GM21717 (cell line): ENCODE results near the gene ELMO1.
A peak's percentile ranks its signal among the peaks of the same experiment; 100 is the strongest.

Source experiments
- ATAC-seq: cut with Tn5 transposase; IDR thresholded peaks from one replicate; pipeline ENCODE4 v1.9.1; 2021; ENCODE audit warnings: mild to moderate bottlenecking, moderate library complexity; ENCODE audit not compliant: unreplicated experiment

Gene ELMO1

DNA sequence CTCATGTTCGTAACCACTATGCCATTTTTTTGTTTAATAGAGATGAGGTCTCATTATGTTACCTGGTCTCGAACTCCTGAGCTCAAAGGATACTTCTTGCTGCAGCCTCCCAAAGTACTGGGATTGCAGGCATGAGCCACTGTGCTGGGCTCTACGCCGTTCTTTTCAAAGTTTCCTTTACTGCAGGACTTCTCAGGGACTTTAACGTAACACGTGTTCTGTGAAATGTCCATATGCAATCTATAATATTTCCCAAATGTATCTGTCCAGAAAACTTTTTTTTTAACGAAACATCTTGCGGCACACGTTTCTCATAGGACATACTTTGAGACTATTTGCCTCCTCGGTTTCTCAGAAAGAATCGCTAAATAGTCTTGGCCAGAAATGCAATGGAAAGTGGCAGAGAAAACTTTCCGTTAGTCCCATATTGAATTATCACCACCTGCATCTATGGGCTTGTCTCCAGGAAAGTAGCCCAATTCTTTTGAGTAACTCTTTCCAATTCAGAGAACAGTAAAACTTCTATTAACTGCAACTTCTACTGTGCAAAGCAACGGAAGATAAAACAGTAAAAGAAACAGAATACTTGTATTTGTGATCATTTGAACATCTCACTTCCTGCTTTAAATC is 96.3 kb downstream of the ELMO1 start:
- ATAC-seq: no peak

DNA sequence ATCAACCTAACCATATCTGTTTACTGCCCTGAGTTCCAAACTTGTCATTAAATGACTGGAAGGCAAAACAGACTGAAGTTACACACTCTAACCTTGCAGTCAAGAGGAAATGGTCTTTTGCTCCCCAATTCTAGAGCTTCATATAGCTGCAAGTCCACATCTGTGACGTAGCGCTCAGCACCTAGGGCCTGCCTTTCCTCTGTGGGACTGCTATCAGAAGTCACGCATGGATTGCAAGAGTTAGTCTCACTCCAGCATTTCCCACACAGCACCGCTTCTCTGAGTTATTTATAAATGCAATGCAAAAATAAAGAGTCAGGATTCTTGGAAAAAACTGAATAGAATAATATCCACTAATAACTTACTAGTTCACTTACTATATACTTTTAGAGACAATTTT is 96.9 kb downstream of the ELMO1 start:
- no peak for ATAC-seq

DNA sequence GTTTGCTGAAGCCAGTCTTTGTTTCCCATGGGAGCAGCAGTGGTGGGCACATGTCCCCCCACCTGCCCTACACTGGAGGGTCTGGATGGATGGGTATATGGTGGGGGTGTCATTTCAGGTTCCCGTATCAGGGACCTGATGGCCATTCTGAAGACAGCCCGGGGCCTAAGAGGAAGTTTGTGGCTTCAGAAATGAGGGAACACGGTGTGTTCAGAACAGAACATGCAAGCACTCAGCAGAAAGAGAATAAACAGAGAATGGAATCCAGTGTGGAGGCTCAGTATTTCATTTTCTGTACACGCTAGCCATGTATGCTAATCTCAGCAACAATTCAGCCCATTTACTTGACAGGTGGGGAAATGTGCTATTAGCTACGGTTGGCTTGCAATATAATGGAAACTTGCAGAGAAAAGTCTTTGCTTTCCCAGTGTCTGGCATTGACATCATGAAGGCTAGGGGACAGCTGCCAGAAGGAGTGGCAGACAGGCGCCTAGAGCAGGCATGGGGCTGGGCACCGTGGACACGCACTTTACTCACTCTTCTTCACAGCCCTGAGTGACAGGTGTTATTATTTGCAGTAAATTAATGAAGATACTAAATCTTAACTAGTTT is 98.6 kb downstream of the ELMO1 start:
- no peak for ATAC-seq

DNA sequence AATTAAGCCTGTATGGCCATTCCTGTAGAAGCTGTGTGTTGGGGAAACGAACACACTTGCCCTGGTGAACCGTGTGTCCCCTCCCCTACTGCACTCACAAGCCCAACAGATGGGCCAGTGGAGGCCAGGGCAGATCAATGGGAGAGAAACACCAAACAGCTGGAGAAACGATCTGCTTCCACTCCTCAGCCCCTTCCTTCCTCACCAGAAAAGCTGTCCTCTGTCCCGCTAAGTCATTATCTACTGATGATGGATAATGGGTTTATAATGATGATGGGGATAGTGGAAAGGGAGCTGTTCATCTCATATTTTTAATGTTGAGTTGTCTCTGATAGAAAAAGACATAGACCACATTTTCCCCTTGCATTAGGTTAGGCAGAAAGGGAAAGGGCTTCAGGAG is 99.7 kb downstream of the ELMO1 start:
- ATAC-seq: no peak

DNA sequence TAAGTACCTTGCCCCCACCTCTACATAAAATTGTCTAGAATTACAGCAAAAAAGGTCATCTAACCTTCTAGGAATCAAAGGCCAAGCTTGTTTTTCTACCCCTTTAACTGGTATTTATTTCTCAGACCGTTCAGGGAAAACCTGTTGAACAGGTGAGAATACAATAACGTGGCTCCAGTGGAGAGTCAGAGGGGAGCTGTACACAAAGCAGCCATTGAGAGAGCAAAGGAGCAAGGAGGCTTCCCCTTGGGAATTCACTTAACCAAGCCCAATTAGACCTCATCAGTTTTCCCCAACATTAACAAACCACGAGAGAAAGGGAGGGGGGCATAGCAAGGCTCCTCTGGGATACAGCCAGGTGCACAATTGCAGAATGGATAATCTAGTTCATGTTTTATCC is 101.9 kb downstream of the ELMO1 start:
- no peak for ATAC-seq

DNA sequence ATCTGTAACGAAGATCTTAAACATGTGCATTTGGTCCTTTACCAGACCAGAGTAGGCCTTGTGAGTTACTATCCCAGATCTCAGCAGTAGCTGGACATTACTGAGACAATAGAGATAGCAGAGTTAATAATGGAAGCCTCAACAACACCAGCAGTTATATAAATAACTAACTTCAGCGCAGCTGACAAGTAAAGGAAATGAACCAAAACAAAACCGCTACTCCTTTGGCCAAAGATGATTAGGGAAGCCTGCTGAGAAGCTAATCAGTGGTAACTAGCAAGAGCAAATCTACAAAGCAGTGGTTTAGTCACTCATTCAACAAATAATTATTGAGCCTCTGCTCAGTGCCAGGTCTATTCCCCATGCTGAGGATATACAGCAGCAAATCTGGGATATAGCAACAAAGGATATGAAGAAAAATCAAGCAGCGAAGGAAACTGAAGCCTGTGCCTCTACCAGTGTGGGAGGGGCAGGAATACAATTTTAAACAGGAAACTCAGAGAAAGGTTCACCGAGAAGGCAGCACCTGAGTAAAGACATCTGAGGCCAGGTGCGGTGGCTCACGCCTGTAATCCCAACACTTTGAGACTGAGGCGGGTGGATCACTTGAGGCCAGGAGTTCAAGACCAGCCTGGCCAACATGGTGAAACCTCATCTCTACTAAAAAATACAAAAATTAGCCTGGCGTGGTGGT is 103.6 kb downstream of the ELMO1 start:
- ATAC-seq: no peak

DNA sequence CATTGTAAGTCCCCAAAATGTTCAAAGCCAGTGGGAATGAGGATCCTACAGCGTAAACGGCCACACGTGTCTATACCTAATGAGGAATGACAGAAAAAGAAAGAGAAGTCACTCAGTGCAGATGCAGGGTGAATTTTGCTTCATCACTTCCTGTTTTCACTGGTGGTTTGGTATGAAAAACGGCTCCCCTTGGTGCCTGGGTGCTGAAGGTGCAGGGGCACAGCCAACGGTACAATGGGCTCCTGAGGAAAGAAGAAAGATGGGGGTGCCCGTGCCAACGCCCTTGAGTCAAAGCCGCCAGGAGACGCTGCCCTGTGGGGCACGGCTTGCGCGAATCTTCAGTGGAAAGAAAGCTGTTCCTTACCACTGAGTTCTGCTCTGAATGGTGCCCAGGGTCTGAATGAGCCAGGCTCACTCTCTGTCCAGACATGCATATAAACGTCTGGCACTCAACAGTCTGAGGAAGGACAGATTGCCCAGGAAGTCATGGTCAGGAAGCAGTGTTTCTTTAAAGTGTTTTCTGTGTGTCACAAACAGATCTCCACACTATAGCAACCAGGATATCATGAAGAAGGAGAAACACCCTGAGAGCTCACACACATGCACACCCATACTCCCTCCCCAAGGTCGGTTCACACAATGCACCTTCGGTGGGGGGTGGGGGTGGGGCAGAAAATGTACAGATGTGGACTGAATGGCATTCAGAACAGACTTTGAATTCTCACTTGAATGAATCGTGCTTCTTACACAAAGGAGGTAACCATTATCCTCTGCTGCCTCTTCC is 105.8 kb downstream of the ELMO1 start:
- peak; percentile 64 for ATAC-seq

DNA sequence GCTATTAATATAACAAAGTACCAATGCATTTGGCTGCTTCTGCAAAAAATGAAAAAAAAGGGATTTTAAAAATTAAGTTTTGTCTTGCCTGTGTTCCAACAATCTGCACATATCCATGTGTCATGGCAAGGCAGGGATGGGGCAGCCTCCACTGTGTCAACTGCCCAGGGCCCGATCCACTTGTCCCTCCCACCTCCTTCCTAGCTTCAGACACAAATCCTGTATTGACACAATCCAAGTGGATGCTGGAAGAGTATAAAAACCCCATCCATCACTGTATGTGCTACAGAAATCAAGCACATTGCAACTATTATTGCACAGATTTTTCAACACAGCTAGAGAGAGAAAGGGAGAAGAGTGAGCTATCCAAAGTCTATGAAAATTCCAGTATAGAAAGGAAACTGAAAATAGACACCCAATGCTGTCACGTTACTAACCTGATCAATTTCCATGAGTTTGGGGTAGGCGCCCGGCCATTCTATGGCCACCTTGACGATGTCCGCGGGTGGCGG is 106.4 kb downstream of the ELMO1 start:
- no peak for ATAC-seq

DNA sequence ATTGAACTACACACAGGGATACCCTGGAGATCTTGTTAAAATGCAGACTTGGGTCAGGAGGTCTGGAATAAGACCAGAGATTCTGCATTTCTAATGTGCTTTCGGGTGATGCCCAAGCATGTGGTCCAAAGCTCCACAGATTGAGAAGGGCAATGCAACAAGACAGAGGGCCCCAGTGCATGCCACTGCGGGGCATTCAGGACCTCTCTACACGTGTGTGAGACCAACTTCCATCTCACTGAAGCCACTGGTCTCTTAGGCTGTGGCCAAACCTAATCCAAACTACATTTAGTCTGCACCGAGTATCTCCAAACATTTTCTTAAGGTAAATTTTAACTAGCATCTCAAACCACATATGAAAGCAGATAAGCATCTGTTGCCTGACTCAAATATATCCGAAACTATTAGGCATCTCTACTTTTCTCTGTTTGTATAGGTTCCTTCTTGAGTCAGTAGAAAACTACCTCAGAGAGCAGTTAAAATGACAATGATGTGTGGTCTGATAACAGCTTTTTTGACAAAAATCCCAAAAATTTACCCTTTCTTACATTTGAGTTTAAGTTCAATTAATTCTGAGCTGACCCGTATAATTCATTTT is 107.5 kb downstream of the ELMO1 start:
- ATAC-seq: peak; percentile 32

DNA sequence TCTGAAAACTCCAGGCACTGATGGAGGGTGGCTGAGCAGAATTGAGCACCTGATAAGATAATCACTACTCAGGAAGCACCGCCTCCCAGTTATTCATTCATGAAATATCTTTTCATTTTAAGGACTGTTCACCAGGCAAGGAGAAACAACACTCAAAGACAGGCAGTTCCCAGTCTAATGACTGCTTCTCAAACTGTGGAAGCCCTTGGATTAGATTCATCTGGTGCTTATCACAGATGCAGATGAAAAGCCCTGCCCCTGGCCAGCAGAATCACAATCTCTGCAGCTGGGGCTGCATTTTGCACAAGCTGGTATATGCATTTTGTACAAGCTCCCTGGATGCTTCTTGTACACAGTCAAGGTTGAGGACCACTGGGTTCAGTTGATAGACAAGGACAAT is 109.7 kb downstream of the ELMO1 start:
- ATAC-seq: no peak

DNA sequence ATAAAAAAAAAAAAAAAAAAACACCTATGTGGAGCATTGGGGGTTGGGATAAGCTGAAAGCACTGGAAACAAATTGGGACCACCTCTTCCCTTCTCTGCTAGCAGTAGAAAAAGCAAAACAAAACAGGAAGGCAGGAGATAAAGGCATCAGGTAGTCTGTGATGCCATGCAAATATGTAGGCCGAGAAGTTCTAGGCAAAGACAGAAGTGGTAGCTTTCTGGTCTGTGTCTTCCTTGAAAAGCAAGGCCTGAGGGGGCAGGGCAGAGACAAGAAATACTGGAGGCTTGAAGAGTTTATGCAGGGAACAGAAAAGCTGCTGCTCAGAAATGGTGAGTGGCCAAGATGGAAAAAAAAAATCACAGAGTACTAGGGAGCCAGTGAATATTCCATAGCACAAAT is 111.1 kb downstream of the ELMO1 start:
- no peak for ATAC-seq

DNA sequence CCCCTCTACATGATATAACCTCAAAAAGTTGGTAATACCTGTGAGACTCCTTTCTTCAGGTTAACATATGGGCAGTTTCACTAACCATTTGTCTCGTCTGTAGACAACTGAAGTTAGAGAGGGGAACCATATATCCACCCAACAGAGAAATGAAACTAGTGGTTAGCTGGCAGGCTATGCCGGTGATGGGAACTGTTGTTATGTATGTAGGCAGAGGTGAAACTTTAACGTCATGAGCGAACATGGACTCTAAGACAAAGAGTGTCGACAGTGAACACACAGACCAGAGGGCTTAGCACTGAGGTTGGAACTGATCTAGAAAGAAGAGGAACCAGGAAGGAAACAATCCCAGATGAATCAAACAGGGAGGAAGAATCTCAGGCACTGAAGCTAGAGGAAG is 112.4 kb downstream of the ELMO1 start:
- peak; percentile 93 for ATAC-seq

DNA sequence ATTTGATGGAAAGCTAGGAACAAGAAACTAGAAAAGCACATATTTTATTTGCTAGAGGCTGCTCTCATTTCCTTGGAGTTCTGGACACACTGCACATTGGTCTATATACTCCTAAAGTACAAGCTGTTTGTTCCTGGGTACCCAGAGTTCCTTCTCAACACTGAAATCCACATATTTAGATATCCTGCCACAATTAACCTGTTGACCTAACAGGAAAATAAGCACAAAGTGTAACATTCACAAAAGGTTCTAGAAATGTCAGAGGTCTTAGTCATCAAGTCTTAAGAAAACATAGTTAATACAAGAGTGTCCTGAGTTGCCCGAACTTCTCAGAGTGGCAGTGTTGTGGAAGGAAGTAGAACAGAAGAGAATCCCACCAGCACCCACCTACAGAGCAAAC is 115.6 kb downstream of the ELMO1 start:
- ATAC-seq: no peak

DNA sequence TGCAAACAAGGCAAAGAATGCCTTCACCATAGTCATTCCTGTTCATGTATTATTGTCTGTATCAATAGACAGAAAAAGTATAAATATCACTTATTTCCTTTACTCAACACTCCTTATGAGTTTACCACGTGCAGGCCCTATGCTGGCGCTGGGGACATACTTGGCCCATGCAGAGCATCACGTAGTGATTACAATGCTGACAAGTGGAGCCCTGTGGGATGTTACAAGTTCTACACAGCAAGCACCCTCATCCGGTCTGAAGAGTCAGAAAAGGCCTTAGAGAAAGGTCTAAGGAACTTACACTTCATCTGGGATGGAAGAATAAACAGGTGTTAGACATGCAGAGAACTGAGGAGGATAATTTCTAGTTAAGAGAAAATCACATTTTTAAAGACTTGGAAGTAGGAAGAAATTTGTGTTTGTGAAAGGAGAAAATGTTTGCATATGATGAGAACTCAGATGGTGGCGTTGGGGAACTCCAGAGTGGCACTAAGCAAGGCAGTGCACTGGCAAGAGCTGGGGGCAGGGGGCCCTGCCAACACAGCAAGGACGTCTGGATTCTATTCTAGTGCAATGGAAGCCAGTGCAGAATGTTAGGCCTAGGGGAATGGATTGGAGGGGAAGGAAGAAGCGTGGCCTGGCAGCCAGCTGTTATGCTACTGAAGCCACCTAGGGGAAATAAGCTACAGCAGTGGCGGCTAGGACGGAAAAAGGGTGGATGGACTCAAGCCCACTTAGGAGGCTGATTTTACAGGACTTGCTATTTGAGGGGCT is 116.2 kb downstream of the ELMO1 start:
- no peak for ATAC-seq

DNA sequence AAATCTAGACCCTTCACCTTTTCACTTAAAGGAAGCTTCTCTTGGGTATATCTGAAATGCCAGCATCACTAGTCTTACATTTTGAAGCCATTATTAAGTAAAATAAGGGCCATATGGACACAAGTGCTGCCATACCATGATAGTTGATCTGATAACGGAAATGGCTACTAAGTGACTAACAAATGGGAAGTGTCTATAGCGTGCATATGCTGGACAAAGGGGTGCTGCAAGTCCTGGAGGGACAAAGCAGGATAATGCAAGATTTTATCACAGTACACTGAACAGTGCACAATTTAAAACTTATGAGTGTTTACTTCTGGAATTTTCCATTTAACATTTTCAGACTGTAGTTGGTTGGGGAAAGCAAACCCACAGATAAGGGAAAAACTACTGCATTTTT is 117.9 kb downstream of the ELMO1 start:
- ATAC-seq: no peak

DNA sequence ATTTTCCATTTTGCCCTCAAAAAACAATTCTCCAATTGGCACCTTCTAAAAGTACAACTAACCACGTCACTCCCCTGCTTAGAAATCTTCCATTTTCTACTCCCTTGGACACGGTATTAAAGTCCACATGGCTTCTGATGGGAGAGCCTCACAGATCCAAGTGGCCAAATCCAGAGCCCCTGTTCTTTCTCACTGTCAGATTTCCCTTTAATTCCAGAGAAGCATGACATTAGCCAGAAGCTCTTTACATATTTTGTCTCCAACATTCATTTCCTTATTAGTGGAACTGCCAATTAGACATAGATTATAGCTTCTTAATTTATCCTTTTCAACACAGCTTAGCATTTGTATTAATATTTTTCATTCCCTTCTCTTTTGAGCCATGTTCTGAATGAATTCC is 118.7 kb downstream of the ELMO1 start:
- ATAC-seq: no peak

DNA sequence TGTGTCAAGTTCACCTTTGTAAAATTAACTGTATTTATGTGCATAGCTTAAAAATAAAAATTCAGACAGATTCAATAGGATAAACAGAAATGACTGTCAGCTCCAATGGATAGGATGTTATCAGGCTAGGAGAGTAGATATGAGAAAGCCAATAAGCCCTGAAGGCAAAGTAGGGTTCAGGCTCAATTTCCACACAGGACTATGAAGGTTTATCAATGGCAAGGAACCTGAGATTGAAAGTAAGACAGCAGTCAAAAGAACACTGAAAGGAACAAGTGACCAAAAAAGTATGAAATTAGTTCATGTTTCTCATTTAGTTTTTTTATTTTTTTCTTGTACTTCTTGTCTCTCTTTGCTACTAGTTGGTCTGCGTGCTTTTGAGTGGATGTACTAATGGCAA is 121.4 kb downstream of the ELMO1 start:
- no peak for ATAC-seq

DNA sequence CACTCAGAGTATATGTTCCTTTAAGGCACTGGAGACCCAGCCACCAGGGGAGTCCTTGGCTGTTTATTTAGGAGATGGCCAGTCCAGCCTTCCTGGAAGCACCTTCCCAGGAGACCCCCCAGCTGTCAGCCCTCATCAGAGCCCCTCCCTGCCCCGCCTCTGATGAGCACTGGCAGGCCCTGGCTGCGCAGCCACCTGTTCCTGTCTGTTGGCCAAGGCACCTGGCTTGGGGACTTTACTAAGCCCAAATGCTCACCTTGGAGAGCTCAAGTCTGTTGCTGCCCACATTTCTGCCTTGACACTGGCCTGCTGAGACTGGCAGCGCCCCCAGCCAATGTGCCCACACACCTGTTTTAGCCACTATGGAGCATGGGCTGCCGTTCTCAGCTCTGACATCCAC is 124.7 kb downstream of the ELMO1 start:
- no peak for ATAC-seq

DNA sequence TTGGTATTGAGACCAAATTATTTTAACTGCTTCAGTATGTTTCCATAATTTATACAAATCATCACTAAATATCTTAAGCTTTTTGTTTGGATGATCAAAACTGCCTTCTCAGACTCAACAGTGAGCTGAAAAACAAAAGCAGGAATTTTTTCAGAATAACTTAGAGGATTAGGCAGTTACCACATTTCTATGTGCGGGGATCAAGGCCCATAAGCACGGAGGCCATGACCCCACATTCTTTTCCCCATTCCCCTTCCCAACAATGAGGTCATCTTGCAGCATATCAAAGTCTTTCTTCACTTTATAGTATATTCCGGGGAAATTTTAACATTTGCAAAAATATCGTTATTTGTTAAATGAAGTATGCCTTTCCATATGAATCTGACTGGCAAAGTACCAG is 125.8 kb downstream of the ELMO1 start:
- ATAC-seq: no peak

DNA sequence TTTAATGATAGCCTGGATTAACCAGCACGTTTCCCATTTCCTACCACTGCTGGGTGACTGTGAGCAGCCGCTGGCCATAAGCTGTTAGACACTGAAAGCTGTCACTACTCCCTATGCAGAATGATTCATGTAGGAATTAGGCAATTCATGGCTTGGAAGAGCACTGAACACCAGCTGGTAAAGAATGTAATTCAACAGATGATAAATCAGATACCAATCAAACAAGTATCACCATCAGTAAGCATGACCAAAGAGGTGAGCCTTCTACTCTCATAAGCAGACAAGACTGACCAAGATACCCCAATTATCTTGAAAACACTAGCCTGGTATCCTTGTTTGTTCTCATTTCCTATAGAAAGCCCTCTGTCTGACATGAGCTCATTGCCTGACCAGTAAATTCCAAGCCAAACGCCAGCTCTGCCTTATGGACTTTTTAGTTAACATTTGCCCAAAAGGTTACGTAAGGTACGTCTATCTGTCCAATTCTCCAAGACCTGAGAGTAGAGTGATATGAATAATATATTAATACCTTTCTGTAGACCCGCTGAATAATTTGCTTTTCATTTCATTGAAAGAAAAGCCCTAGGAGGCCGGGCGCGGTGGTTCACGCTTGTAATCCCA is 127.7 kb downstream of the ELMO1 start:
- no peak for ATAC-seq
